Measurements from ENCODE around the gene TMEM150C.

DNA sequence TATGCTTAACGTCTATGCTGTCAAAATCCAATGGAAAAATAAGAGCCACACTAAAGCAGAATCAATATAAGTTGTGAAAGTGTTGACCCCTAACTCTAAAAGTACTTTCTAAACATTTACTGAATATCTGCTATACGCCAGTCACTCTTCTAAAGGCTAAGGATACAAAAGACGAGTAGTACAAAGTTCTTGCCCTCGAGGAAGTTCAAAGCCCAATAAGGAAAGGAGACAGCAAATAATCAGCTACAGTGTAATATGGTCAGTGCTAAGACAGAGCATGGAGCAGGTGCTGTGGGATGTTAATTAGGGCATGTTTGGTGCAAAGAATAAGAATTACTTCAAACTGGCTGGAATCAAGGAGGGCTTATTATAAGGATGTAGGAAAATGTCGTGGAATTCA lies 31.6 kb upstream of the TMEM150C start:
- TF ChIP-seq CTCF (optimal IDR thresholded peaks at IDR 0.05 in 1 of 3, IDR thresholded peaks at IDR 0.05 in 1 of 3, conservative IDR thresholded peaks at IDR 0.05 in 1 of 3; ENCODE audit: extremely low read depth in 1 of 3, insufficient read depth in 2 of 3, low read length in 3 of 3) (no peak), EZH2 (IDR thresholded peaks at IDR 0.05; ENCODE audit: low read length) (no peak)
